AG04450 (cell line): ENCODE data around the gene LRRC8C. TPM values are rescaled to one million over a fixed set of nuclear protein-coding genes. Genes with fewer than 3 reads are reported as not detected.

Experiments
- CTCF ChIA-PET: fragments of 300-600, 350-600 bp; formaldehyde crosslinking; extraction: SDS; loops from one replicate; lab custom pipeline; 2022; ENCODE audit warnings: antibody characterized with exemption, inconsistent platforms; lab: Charles Lee
- POLR2A ChIA-PET: fragments of 350-600 bp; formaldehyde crosslinking; extraction: SDS; loops from one replicate; lab custom pipeline; 2021; ENCODE audit warnings: antibody characterized with exemption, inconsistent platforms; lab: Yijun Ruan, JAX
- DNase-seq: peaks from one replicate; pipeline ENCODE4 v3.0.0-alpha.2; 2011; ENCODE audit warnings: low read depth, low spot score
- H3K27ac ChIP-seq: one replicate; pipeline ENCODE4 v1.5.1; 2012; ENCODE audit warnings: low read depth, low read length, control low read depth
- H3K27me3 ChIP-seq: one replicate; pipeline ENCODE4 v1.6.0; 2012; ENCODE audit warnings: low read length; ENCODE audit not compliant: control insufficient read depth, insufficient read depth
- H3K4me3 ChIP-seq: 2 replicates; pipeline ENCODE4 v1.5.1; 2011; ENCODE audit warnings: mild to moderate bottlenecking, low read depth, low read length, control low read depth
- H3K9me3 ChIP-seq: 2 replicates; pipeline ENCODE4 v1.5.1; 2012; ENCODE audit warnings: low read length; ENCODE audit not compliant: control insufficient read depth, insufficient read depth
- polyA plus RNA-seq: library from polyadenylated mRNA; depleted of rRNA; stranded (reverse); fragments of >200 nt; gene quantifications from 2 replicates; pipeline ENCODE4 v1.2.3, GENCODE V29; 2011
- TF ChIP-seq, protein P1 (sequence below): IDR thresholded peaks from 2 replicates; pipeline ENCODE4 v1.5.1; 2011; ENCODE audit warnings: low read depth, low read length, control low read depth, inconsistent platforms

The LRRC8C gene
- polyA plus RNA-seq, 1 experiment, result 19.4 TPM

DNA sequence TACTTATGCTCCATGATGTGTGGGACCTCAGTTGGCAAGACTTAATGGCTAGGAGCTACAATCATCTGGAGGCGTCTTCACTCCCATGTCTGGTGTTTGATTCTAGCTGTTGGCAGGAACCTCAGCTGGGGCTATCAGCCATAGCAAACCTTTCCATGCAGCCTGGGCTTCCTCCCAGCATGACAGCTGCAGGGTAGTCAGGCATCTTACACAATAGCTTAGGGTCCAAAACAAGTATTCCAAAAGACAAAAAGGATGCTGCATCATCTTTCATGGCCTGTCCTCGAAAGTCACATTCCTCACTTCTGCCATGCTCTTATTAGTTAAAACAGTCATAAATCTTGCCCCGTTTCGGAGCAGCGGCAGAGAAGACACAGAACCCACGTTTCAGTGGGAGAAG lies 90.9 kb downstream of the LRRC8C start:
- POLR2A ChIA-PET, result interaction anchor here (1.0 kb wide), 1 partner anchor 31 kb away, joined by 4 read pairs; no protein-coding TSS in a partner anchor
- H3K4me3 ChIP-seq, result no peak overlapping the region
- no peak for DNase-seq
- H3K9me3 ChIP-seq, result no peaks in the 10 kb centered on the region
- TF ChIP-seq, protein P1, sequence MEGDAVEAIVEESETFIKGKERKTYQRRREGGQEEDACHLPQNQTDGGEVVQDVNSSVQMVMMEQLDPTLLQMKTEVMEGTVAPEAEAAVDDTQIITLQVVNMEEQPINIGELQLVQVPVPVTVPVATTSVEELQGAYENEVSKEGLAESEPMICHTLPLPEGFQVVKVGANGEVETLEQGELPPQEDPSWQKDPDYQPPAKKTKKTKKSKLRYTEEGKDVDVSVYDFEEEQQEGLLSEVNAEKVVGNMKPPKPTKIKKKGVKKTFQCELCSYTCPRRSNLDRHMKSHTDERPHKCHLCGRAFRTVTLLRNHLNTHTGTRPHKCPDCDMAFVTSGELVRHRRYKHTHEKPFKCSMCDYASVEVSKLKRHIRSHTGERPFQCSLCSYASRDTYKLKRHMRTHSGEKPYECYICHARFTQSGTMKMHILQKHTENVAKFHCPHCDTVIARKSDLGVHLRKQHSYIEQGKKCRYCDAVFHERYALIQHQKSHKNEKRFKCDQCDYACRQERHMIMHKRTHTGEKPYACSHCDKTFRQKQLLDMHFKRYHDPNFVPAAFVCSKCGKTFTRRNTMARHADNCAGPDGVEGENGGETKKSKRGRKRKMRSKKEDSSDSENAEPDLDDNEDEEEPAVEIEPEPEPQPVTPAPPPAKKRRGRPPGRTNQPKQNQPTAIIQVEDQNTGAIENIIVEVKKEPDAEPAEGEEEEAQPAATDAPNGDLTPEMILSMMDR, result no peak
- H3K27me3 ChIP-seq, result no peaks in the 10 kb centered on the region
- CTCF ChIA-PET, result interaction anchor here (5.2 kb wide), 1 partner anchor 39 kb away, joined by 25 read pairs; no protein-coding TSS in a partner anchor
- no peak overlapping the region for H3K27ac ChIP-seq

DNA sequence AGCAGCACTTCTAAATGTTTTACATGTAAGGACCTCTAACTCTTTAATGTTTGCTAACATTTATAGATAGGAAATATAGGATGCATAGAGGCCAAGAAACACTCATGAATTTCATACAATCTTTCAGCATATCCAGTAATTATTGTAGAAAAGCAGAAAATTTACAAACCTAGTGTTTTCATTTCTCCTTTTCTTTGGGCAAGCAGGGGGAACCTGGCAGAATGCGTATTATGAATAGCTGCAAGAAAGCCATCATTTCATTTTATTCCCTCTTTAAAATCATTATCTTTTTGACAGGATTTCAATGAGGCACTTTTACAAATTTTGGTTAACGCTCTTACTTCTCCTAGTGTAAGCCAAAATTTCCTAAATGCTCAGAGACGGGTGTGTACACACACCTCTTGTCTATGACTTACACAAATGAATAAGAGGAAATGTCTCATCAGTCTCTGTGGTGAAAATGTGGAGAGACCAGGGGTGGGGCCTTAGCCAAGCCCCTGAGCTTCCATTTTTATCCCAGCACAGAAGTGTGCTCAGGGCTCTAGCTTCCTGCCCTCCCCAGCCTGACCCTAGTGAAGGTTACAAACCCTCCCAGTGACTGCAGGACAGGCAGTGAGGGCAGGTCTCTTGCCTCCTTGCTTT lies 91.6 kb downstream of the LRRC8C start:
- no peaks in the 10 kb centered on the region for H3K27me3 ChIP-seq
- TF ChIP-seq, protein P1, result no peak
- peak overlapping the region; percentile 92 for H3K27ac ChIP-seq
- CTCF ChIA-PET, result interaction anchor here (0.6 to 5.2 kb wide), 2 partner anchors 39 to 254 kb away, joined by 5 to 25 read pairs; no protein-coding TSS in a partner anchor
- no peaks in the 10 kb centered on the region for H3K9me3 ChIP-seq
- H3K4me3 ChIP-seq, result no peak overlapping the region
- DNase-seq, result no peak
- POLR2A ChIA-PET, result interaction anchor here (1.0 kb wide), 1 partner anchor 32 kb away, joined by 4 read pairs; no protein-coding TSS in a partner anchor

DNA sequence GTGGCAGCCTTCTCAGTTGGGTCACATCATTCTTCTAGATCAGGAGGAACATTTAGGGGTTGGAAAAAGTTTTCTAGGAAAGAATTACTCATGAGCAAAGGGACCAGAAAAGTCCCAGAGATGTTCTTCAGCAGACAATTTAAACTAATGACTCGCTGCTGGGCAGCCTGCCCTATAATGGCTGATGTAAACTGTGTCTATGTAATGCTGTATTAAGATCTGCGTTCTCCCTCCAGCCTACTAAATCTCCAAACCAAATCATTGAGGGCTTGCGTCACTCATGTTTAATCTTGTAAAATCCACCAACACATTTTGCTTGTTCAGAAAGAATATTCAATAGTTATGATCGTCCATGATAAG lies 92.1 kb downstream of the LRRC8C start:
- ChIA-PET POLR2A (no interaction called here), CTCF (interaction anchor here (0.6 to 5.2 kb wide), 2 partner anchors 38 to 253 kb away, joined by 5 to 25 read pairs; no protein-coding TSS in a partner anchor)
- Histone ChIP-seq H3K27me3 (no peaks in the 10 kb centered on the region), H3K27ac (peak overlapping the region; percentile 92), H3K9me3 (no peaks in the 10 kb centered on the region), H3K4me3 (no peak overlapping the region)
- TF ChIP-seq, protein P1, result no peak
- peak; percentile 81 for DNase-seq

DNA sequence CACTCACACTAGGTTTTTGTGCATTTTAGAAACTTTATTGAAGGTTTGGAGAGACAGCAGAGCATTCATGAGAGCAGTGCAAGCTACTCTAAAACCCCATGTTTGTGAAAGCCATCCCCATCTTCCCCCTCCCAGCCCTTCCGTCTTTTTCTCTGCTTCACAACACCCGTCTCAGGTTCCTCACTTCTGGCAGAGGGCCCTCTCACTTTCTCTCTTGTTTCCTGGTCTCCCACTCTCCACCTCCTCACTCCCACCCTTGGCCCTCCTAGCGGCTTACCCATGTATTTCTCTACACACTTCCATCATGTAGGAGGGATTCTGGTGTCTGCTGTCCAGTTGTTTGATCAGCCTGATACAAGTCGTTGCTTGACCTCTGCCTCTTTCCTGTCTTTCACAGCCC lies 92.7 kb downstream of the LRRC8C start:
- H3K27ac ChIP-seq, result peak overlapping the region; percentile 63
- no peaks in the 10 kb centered on the region for H3K9me3 ChIP-seq
- TF ChIP-seq, protein P1, result no peak
- no peak for DNase-seq
- no peak overlapping the region for H3K4me3 ChIP-seq
- no peaks in the 10 kb centered on the region for H3K27me3 ChIP-seq
- CTCF ChIA-PET, result interaction anchor here (0.6 to 5.2 kb wide), 2 partner anchors 38 to 1070 kb away, joined by 4 to 25 read pairs; no protein-coding TSS in a partner anchor
- POLR2A ChIA-PET, result no interaction called here
